ENCODE results near the gene PCBP3. TPM values are rescaled to one million over a fixed set of nuclear protein-coding genes. Genes with fewer than 3 reads are reported as not detected.

Gene PCBP3
- total and polyA plus RNA-seq, 2 of the 13 experiments (the other 11 are each of a cell fraction or from before 2014, with no cell fraction given) = not detected

GRCh38 chr21:45639206-45640000 lies 4.1 kb upstream of the PCBP3 start:
- no peak overlapping the region for H3K4me2 ChIP-seq (ENCODE audit: low read depth, low read length)
- WGBS (ENCODE audit: low lambda C conversion rate) = 20% methylated on average over 5 of the region's 11 CpGs
- DNase-seq (ENCODE audit: low spot score) = no peak
- ChIA-PET POLR2A (no interaction called here), CTCF (ENCODE audit: low intra/inter-chr PET ratio, low total read pairs) (no interaction called here)
- H4K20me1 ChIP-seq (ENCODE audit: insufficient read depth, low read length) = no peaks in the 10 kb centered on the region
- no peak for ATAC-seq
- no peak for FAIRE-seq
- intact Hi-C loops (cut with micrococcal nuclease; ENCODE audit: unreplicated experiment) = no loop called here
- H3K79me2 ChIP-seq (ENCODE audit: insufficient read depth, low read length) = no peaks in the 10 kb centered on the region
- H3K9me3 ChIP-seq (ENCODE audit: low read length) = 0 out of 2 replicates have a peak, but pooled peaks cover 6% of the 10 kb centered on the region
- H3K4me3 ChIP-seq (replicated peaks in 1 of 3; ENCODE audit: insufficient read depth in 1 of 3, low read depth in 2 of 3, low read length in 3 of 3) = no peak overlapping the region
- H3K9ac ChIP-seq (ENCODE audit: insufficient read depth, low read depth, low read length) = no peak overlapping the region
- in situ Hi-C loops (cut with HindIII; ENCODE audit: extremely low pct_ligation_motif_present, low pct_unique_long_range_greater_than_20kb) = no loop called here
- H2AFZ ChIP-seq (ENCODE audit: low read length) = no peak overlapping the region
- peaks cover 0 to 6% of the 10 kb centered on the region in 2 experiments; a peak in 4 of 5 replicates for H3K27me3 ChIP-seq (ENCODE audit: control insufficient read depth in 1 of 2, insufficient read depth in 2 of 2, low read length in 2 of 2)
- no TSS peak for BruUV-seq (replicated peaks)
- H3K27ac ChIP-seq (ENCODE audit: extremely low read length, insufficient read depth, low read length) = no peak overlapping the region
- H3K4me1 ChIP-seq (ENCODE audit: insufficient read depth, low read length) = no peaks in the 10 kb centered on the region
- H3K36me3 ChIP-seq (replicated peaks in 1 of 2; ENCODE audit: control insufficient read depth in 1 of 2, insufficient read depth in 2 of 2, low read length in 2 of 2) = no peaks in the 10 kb centered on the region
- no peak for TF ChIP-seq BRF2 (CRISPR knock-in tag; IDR thresholded peaks at IDR 0.05)
- TF ChIP-seq MAFK (conservative IDR thresholded peaks at IDR 0.05 in 1 of 2, IDR thresholded peaks at IDR 0.05 in 1 of 2; ENCODE audit: low read length in 2 of 2) = no peak
- TF ChIP-seq ZBTB7B (CRISPR knock-in tag; IDR thresholded peaks at IDR 0.05) = no peak

GRCh38 chr21:45640001-45640887 lies 3.3 kb upstream of the PCBP3 start:
- in situ Hi-C loops (cut with HindIII; ENCODE audit: extremely low pct_ligation_motif_present, low pct_unique_long_range_greater_than_20kb) = no loop called here
- Histone ChIP-seq H3K9me3 (ENCODE audit: low read length) (0 out of 2 replicates have a peak, but pooled peaks cover 2% of the 10 kb centered on the region), H3K27me3 (ENCODE audit: control insufficient read depth in 1 of 2, insufficient read depth in 2 of 2, low read length in 2 of 2) (peaks cover 0 to 7% of the 10 kb centered on the region in 2 experiments; a peak in 4 of 5 replicates), H3K36me3 (replicated peaks in 1 of 2; ENCODE audit: control insufficient read depth in 1 of 2, insufficient read depth in 2 of 2, low read length in 2 of 2) (no peaks in the 10 kb centered on the region), H3K27ac (ENCODE audit: extremely low read length, insufficient read depth, low read length) (no peak overlapping the region), H3K9ac (ENCODE audit: insufficient read depth, low read depth, low read length) (no peak overlapping the region), H3K4me3 (replicated peaks in 1 of 3; ENCODE audit: insufficient read depth in 1 of 3, low read depth in 2 of 3, low read length in 3 of 3) (no peak overlapping the region), H3K4me2 (ENCODE audit: low read depth, low read length) (no peak overlapping the region), H3K4me1 (ENCODE audit: insufficient read depth, low read length) (no peaks in the 10 kb centered on the region), H3K79me2 (ENCODE audit: insufficient read depth, low read length) (no peaks in the 10 kb centered on the region), H4K20me1 (ENCODE audit: insufficient read depth, low read length) (no peaks in the 10 kb centered on the region), H2AFZ (ENCODE audit: low read length) (no peak overlapping the region)
- TF ChIP-seq FUBP1 (CRISPR knock-in tag; IDR thresholded peaks at IDR 0.05; ENCODE audit: borderline replicate concordance) (no peak), CTCF (CRISPR knock-in tag; IDR thresholded peaks at IDR 0.05) (0 out of 2 replicates have a peak, but pooled peaks have one; percentile 15)
- ATAC-seq = peak; percentile 63
- no TSS peak for BruUV-seq (replicated peaks)
- POLR2A ChIA-PET = no interaction called here
- WGBS (ENCODE audit: low lambda C conversion rate) = 67% methylated on average over 3 of the region's 6 CpGs
- CTCF ChIA-PET (ENCODE audit: low intra/inter-chr PET ratio, low total read pairs) = no interaction called here
- FAIRE-seq = no peak
- no peak for DNase-seq (ENCODE audit: low spot score)
- intact Hi-C loops (cut with micrococcal nuclease; ENCODE audit: unreplicated experiment) = no loop called here

Data from HepG2 (cell line).